Skeletal muscle tissue (tissue), 4 donors: ENCODE results near the gene IFNA2. TPM values are rescaled to one million over a fixed set of nuclear protein-coding genes. Genes with fewer than 3 reads are reported as not detected.
"Not testable (repeated sequence)": the region's sequence is repeated elsewhere in the genome, so short reads cannot be mapped to it uniquely, and the experiment has no call there.

Experiments used
- H3K27ac ChIP-seq: one replicate; pipeline ENCODE4 v1.7.0; 2013; ENCODE audit warnings: mild to moderate bottlenecking, low read depth, low read length, inconsistent platforms
- H3K27me3 ChIP-seq, 3 donors: one replicate each; pipeline ENCODE4 v1.7.0; 2013; ENCODE audit warnings: low read length in 3 of 3; ENCODE audit not compliant: control insufficient read depth in 3 of 3, insufficient read depth in 3 of 3
- H3K36me3 ChIP-seq, 3 donors: one replicate each; pipeline ENCODE4 v1.7.0; 2013; ENCODE audit warnings: low read length in 3 of 3; ENCODE audit not compliant: control insufficient read depth in 3 of 3, insufficient read depth in 3 of 3
- H3K4me1 ChIP-seq, 3 donors: one replicate each; pipeline ENCODE4 v1.7.0; 2013; ENCODE audit warnings: low read length in 3 of 3, mild to moderate bottlenecking in 3 of 3; ENCODE audit not compliant: control insufficient read depth in 3 of 3, insufficient read depth in 3 of 3
- H3K4me3 ChIP-seq, 3 donors: one replicate each; pipeline ENCODE4 v1.7.0; 2013; ENCODE audit warnings: low read length in 3 of 3
- H3K9ac ChIP-seq, 3 donors: one replicate each; pipeline ENCODE4 v1.7.0; 2013; ENCODE audit warnings: low read length in 3 of 3, mild to moderate bottlenecking in 3 of 3, moderate library complexity in 2 of 3, low read depth in 1 of 3
- H3K9me3 ChIP-seq, 3 donors: one replicate each; pipeline ENCODE4 v1.7.0; 2013; ENCODE audit warnings: low read length in 3 of 3; ENCODE audit not compliant: control insufficient read depth in 3 of 3
- total RNA-seq: library from RNA; depleted of rRNA; stranded (reverse); fragments of >200 nt; gene quantifications from one replicate; pipeline ENCODE4 v1.2.3, GENCODE V29; 2014
- donor health status: Osteomylitis.

Gene IFNA2
- total RNA-seq, 1 donor from 2014 or later: not detected

GRCh38 chr9:21383627-21384026, 1.6 kb downstream of the IFNA2 start:
- Histone ChIP-seq H3K4me3 (no peak overlapping the region), H3K36me3 (no peaks in the 10 kb centered on the region), H3K4me1 (peaks cover 0 to 4% (median 0%) of the 10 kb centered on the region in 3 donors), H3K27me3 (peaks cover 0 to 11% (median 5%) of the 10 kb centered on the region in 3 donors), H3K27ac (no peak overlapping the region), H3K9me3 (no peaks in the 10 kb centered on the region), H3K9ac (no peak overlapping the region)

DNA sequence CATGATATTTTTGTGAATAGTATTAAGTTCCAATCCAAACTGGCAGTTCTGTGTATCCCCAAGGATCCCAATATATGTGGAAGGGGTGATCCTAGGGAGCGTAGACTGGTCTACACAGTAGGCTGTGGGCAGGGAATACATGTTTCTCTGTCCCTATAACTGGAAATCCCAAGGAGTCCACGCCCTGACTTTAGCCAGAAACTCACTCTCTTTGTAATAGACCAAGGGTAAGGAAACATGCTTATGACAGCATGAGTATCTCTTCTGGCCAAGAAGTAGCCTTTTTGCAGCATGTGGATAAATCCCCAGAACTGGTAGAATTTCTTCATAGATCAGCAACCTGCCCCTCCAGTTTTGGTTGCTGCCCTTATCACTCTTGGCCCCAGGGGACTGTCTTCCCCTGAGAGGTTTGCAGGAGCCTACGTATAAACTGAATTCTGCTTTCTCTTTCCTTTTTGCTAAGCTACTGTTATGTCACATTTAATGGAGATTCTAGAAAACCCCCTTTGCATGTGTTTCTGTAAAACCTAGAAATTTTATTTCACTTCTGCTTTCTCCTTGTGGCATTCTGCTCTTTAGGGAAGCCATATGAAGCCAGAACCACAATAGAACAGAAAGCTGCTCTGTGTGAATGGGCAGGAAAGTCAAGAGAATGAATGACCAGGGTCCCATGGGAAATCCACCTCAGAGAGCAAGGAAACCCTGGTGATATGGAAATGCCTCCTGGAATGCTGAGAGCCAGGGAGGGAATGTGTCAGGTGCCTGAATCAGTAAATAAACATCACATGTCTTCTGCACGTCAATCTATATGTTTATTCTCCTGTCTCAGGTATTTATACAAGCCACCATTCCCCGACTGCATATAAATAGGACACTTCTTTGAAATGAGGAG, 3.5 kb downstream of the IFNA2 start:
- Histone ChIP-seq H3K36me3 (no peaks in the 10 kb centered on the region), H3K27ac (no peak overlapping the region), H3K4me1 (peaks cover 0 to 4% (median 0%) of the 10 kb centered on the region in 3 donors), H3K4me3 (no peak overlapping the region), H3K27me3 (peaks cover 0 to 7% (median 5%) of the 10 kb centered on the region in 3 donors), H3K9me3 (no peaks in the 10 kb centered on the region), H3K9ac (no peak overlapping the region)

DNA sequence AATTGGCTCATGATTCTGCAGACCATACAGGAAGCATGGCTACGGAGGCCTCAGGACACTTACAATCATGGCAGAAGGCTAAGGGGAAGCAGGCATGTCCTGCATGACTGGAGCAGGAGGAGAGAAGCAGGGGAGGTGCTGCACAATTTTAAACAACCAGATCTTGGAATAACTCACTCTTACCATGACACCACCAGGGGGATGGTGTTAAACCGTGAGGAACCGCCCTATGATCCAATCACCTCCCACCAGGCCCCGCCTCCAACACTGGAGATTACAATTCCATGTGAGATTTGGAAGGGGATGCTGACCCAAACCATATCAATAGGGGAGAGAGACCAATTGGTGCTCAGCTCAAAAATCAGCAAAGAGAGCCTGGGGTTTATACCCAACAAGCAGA, 13.7 kb downstream of the IFNA2 start:
- not testable (repeated sequence) for H3K27ac ChIP-seq, H3K9ac ChIP-seq, H3K27me3 ChIP-seq, H3K4me3 ChIP-seq, H3K36me3 ChIP-seq, H3K4me1 ChIP-seq, H3K9me3 ChIP-seq

- H3K4me1 ChIP-seq: no peaks in the 10 kb centered on the region
- no peak within 1 kb of the TSS for H3K9ac ChIP-seq
- H3K9me3 ChIP-seq: no peaks in the 10 kb centered on the region
- H3K27ac ChIP-seq: no peak within 1 kb of the TSS
- H3K36me3 ChIP-seq: no peaks in the 10 kb centered on the region
- H3K27me3 ChIP-seq: peaks cover 0 to 4% (median 0%) of the 10 kb centered on the region in 3 donors
- H3K4me3 ChIP-seq: no peak within 1 kb of the TSS
These were observed 17.2 kb downstream of the IFNA2 start, which contains the start of gene IFNA13 for GRCh38 chr9:21367957-21368356. Gene IFNA13, minus strand, starts transcription at chr9:21368057. Its CDS starts 47 bp downstream, at chr9:21368010.

DNA sequence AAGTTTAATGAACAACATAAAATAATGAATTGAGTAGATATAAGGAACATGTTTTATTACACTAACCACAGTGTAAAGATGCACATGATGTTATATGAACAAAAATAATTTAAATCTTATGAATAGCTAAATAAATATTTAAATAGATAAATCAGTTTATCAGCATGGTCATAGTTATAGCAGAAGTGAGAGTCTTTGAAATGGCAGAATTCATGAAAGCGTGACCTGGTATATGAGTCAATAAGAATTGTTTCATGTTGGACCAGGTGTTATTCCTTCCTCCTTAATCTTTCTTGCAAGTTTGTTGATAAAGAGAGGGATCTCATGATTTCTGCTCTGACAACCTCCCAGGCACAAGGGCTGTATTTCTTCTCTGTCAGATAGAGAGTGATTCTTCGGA, 18.0 kb downstream of the IFNA2 start:
- H3K36me3 ChIP-seq, H3K4me1 ChIP-seq, H3K27ac ChIP-seq, H3K9ac ChIP-seq, H3K27me3 ChIP-seq, H3K9me3 ChIP-seq, H3K4me3 ChIP-seq: not testable (repeated sequence)

DNA sequence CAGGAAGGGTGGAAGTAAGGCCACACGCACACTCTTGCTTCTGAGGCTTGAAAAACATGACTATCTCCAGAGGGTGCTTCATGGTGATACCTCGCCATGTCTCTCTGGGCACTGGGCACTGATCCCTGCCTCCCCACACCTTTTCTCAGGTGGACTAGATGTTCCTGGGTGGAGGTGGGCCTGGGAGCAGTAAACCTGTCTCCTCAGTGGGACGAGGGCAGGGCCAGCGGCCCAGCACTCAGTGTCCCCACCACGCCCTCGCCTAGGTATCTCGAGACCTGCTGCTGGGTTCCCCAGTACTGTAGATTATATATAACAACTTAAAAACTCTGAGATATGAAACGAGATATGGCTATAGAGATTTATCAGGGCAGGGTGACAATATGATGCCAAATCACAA, 22.9 kb downstream of the IFNA2 start:
- Histone ChIP-seq H3K9ac (no peak overlapping the region), H3K27me3 (peaks cover 0 to 4% (median 0%) of the 10 kb centered on the region in 3 donors), H3K4me3 (no peak overlapping the region), H3K36me3 (no peaks in the 10 kb centered on the region), H3K27ac (no peak overlapping the region), H3K9me3 (no peaks in the 10 kb centered on the region), H3K4me1 (no peaks in the 10 kb centered on the region)

- Histone ChIP-seq H3K4me1 (no peaks in the 10 kb centered on the region), H3K9ac (no peak overlapping the region), H3K36me3 (no peaks in the 10 kb centered on the region), H3K9me3 (no peaks in the 10 kb centered on the region), H3K27ac (no peak overlapping the region), H3K27me3 (no peaks in the 10 kb centered on the region), H3K4me3 (no peak overlapping the region)
These were observed 27.4 kb downstream of the IFNA2 start for GRCh38 chr9:21357479-21358460.

- Histone ChIP-seq H3K9ac (no peak within 1 kb of the TSS), H3K4me1 (no peaks in the 10 kb centered on the region), H3K4me3 (no peak within 1 kb of the TSS), H3K27ac (no peak within 1 kb of the TSS), H3K9me3 (no peaks in the 10 kb centered on the region), H3K36me3 (no peaks in the 10 kb centered on the region), H3K27me3 (peaks cover 0 to 4% (median 4%) of the 10 kb centered on the region in 3 donors)
These were observed 34.4 kb downstream of the IFNA2 start, which contains the start of gene IFNA6 for GRCh38 chr9:21350787-21351186. Gene IFNA6, minus strand, starts transcription at chr9:21350887. Its CDS starts 0 bp downstream, at chr9:21350887.

DNA sequence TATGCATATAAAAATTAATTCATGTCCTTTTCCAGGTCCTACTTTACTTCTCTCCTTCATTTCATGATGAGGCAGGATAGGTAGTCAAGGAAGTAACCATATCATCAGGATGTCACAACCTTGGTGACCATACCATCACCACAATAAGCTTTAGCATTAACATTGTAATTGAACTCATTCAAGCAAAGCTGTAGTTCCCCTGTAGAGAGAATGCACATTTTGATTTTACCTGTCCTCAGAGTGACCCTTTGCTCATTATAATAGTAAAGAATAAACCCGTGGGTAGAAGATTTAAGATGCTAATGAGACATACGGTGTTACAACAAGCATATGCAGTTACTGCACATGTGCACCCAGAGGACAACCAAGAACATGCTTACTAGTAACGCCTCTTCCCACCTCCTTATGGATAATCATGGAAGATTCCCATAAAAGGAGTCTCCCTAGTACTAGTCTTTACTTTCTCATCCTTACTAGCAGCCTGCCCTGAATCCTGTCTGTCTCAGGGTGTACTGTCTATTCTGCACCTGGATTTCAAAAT, 36.7 kb downstream of the IFNA2 start:
- H3K4me1 ChIP-seq: no peaks in the 10 kb centered on the region
- H3K27ac ChIP-seq: no peak overlapping the region
- no peak overlapping the region for H3K9ac ChIP-seq
- H3K36me3 ChIP-seq: no peaks in the 10 kb centered on the region
- H3K4me3 ChIP-seq: no peak overlapping the region
- no peaks in the 10 kb centered on the region for H3K9me3 ChIP-seq
- H3K27me3 ChIP-seq: peaks cover 0 to 4% (median 4%) of the 10 kb centered on the region in 3 donors
